OCI-LY3 (cell line): ENCODE data around the gene ITIH3.

ENCODE experiments used
- H2AFZ ChIP-seq: fragments of 200-600, 300-600 bp; shearing (Covaris generic); 2 replicates; pipeline ENCODE4 v1.6.0; 2014; ENCODE audit warnings: antibody characterized with exemption, low read depth, low read length
- H3K27ac ChIP-seq: fragments of 200-600, 300-600 bp; sonication (generic); 2 replicates; pipeline ENCODE4 v1.5.1; 2014; ENCODE audit warnings: mild to moderate bottlenecking, low read length, moderate library complexity, mixed read lengths
- H3K27me3 ChIP-seq: fragments of 200-600, 300-600 bp; sonication (generic); 2 replicates; pipeline ENCODE4 v1.6.1; 2014; ENCODE audit warnings: low read depth, low read length, mixed read lengths
- H3K36me3 ChIP-seq: fragments of 200-600, 300-600 bp; sonication (generic); replicated peaks from 2 replicates; pipeline ENCODE3; 2014; ENCODE audit warnings: low read depth, low read length, mixed read lengths
- H3K4me1 ChIP-seq: fragments of 300-600, 200-600 bp; sonication (generic); 2 replicates; pipeline ENCODE4 v1.6.1; 2014; ENCODE audit warnings: low read length, mixed read lengths
- H3K4me2 ChIP-seq: fragments of 200-600, 300-600 bp; sonication (generic); 2 replicates; pipeline ENCODE4 v1.6.1; 2014; ENCODE audit warnings: low read length, mixed read lengths
- H3K4me3 ChIP-seq: fragments of 300-600, 200-600 bp; sonication (generic); 2 replicates; pipeline ENCODE4 v1.5.1; 2014; ENCODE audit warnings: antibody characterized with exemption, mild to moderate bottlenecking, low read length, moderate library complexity
- H3K79me2 ChIP-seq: fragments of 300-600, 200-600 bp; shearing (Covaris generic); 2 replicates; pipeline ENCODE4 v1.6.1; 2014; ENCODE audit warnings: mild to moderate bottlenecking, low read length, mixed read lengths
- H3K9ac ChIP-seq: fragments of 300-600, 200-600 bp; shearing (Covaris generic); 2 replicates; pipeline ENCODE4 v1.6.0; 2014; ENCODE audit warnings: mild to moderate bottlenecking, low read length, moderate library complexity
- H3K9me3 ChIP-seq: fragments of 200-600, 300-600 bp; shearing (Covaris generic); 2 replicates; pipeline ENCODE4 v1.6.1; 2014; ENCODE audit warnings: low read length, mixed read lengths; ENCODE audit not compliant: insufficient read depth
- H4K20me1 ChIP-seq: fragments of 200-600, 300-600 bp; sonication (generic); 2 replicates; pipeline ENCODE4 v1.6.1; 2016; ENCODE audit warnings: low read length, mixed read lengths; ENCODE audit not compliant: insufficient read depth
- CTCF ChIP-seq: fragments of 200-600, 300-600 bp; sonication (generic); IDR thresholded peaks from 2 replicates; pipeline ENCODE4 v1.5.1; 2014; ENCODE audit warnings: antibody characterized with exemption, low read length, low read depth
- EZH2phosphoT487 ChIP-seq: fragments of 200-600 bp; shearing (Covaris generic); IDR thresholded peaks from 2 replicates; pipeline ENCODE4 v1.6.1; 2018; ENCODE audit warnings: antibody characterized with exemption, mixed run types, low read depth

ITIH3 gene

GRCh38 chr3:52790337-52790736, 4.3 kb upstream of the ITIH3 start:
- no peaks in the 10 kb centered on the region for H4K20me1 ChIP-seq
- H3K27ac ChIP-seq: no peak overlapping the region
- H3K79me2 ChIP-seq: no peaks in the 10 kb centered on the region
- H3K9ac ChIP-seq: no peak overlapping the region
- TF ChIP-seq CTCF (no peak), EZH2phosphoT487 (no peak)
- 0 out of 2 replicates have a peak, but pooled peaks cover 4% of the 10 kb centered on the region for H3K4me1 ChIP-seq
- H3K4me3 ChIP-seq: no peak overlapping the region
- no peak overlapping the region for H3K4me2 ChIP-seq
- H3K36me3 ChIP-seq: no peaks in the 10 kb centered on the region
- H2AFZ ChIP-seq: no peak overlapping the region
- H3K9me3 ChIP-seq: no peaks in the 10 kb centered on the region
- H3K27me3 ChIP-seq: no peaks in the 10 kb centered on the region

GRCh38 chr3:52790741-52791140, 3.9 kb upstream of the ITIH3 start:
- Histone ChIP-seq H3K9ac (no peak overlapping the region), H3K9me3 (no peaks in the 10 kb centered on the region), H3K27me3 (no peaks in the 10 kb centered on the region), H4K20me1 (no peaks in the 10 kb centered on the region), H3K27ac (no peak overlapping the region), H3K4me1 (0 out of 2 replicates have a peak, but pooled peaks cover 4% of the 10 kb centered on the region), H3K36me3 (no peaks in the 10 kb centered on the region), H3K4me3 (no peak overlapping the region), H3K79me2 (no peaks in the 10 kb centered on the region), H3K4me2 (no peak overlapping the region), H2AFZ (no peak overlapping the region)
- no peak for TF ChIP-seq CTCF
- TF ChIP-seq EZH2phosphoT487: no peak

GRCh38 chr3:52791366-52791765, 3.2 kb upstream of the ITIH3 start:
- H3K36me3 ChIP-seq: no peaks in the 10 kb centered on the region

GRCh38 chr3:52791928-52792327, 2.7 kb upstream of the ITIH3 start:
- Histone ChIP-seq H3K4me3 (no peak overlapping the region), H3K4me2 (no peak overlapping the region), H4K20me1 (no peaks in the 10 kb centered on the region), H3K79me2 (no peaks in the 10 kb centered on the region), H3K4me1 (0 out of 2 replicates have a peak, but pooled peaks cover 4% of the 10 kb centered on the region), H3K36me3 (no peaks in the 10 kb centered on the region), H2AFZ (no peak overlapping the region), H3K27ac (no peak overlapping the region), H3K9me3 (no peaks in the 10 kb centered on the region), H3K9ac (no peak overlapping the region), H3K27me3 (no peaks in the 10 kb centered on the region)
- TF ChIP-seq EZH2phosphoT487 (no peak), CTCF (no peak)

More at GRCh38 chr3:52791366-52791765, 3.2 kb upstream of the ITIH3 start:
- Histone ChIP-seq H3K4me2 (no peak overlapping the region), H3K4me1 (0 out of 2 replicates have a peak, but pooled peaks cover 4% of the 10 kb centered on the region), H2AFZ (no peak overlapping the region), H4K20me1 (no peaks in the 10 kb centered on the region), H3K79me2 (no peaks in the 10 kb centered on the region), H3K4me3 (no peak overlapping the region), H3K9me3 (no peaks in the 10 kb centered on the region), H3K27ac (no peak overlapping the region), H3K27me3 (no peaks in the 10 kb centered on the region), H3K9ac (no peak overlapping the region)
- TF ChIP-seq CTCF (no peak), EZH2phosphoT487 (no peak)
